ENCODE data around the gene SERPINI1.

SERPINI1 gene

DNA sequence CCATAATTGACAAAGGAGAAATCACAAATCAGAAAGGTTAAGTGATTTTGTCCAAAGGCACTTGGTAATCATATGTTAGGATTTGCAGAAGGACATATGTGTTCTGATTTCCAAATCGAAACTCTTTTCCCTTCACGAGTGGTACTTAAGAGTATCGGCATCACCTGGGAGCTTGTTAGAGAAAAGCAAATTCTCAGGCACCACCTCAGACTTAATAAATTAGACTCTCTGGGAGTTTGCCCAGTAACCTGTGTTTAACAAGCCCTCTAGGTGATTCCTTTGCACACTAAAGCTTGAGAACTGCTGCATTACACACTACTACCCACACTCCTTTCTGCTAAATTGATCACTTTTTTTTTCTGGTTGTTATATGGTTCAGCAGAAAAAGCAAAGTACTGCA, 116.2 kb downstream of the SERPINI1 start:
- DNase-seq (no peak), ATAC-seq (no peak)

DNA sequence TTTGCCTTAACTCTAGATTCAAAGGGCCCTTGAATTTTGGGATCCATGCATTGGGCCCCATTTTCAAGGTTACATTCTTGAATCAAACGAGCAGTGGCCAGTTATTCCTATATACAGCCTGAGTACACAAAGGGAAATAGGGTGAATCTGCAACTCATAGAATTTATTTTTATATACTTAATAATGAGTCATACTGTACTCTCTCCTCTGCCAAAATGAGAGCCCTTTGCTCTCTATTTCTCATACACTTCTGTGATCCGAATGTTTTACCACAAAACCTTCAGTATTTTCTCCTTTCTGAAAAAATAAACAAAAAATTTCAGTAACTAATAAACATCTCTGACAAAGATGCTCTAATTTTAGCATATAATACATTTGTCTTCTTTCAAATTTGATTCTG, 116.7 kb downstream of the SERPINI1 start:
- DNase-seq (no peak), ATAC-seq (no peak)

DNA sequence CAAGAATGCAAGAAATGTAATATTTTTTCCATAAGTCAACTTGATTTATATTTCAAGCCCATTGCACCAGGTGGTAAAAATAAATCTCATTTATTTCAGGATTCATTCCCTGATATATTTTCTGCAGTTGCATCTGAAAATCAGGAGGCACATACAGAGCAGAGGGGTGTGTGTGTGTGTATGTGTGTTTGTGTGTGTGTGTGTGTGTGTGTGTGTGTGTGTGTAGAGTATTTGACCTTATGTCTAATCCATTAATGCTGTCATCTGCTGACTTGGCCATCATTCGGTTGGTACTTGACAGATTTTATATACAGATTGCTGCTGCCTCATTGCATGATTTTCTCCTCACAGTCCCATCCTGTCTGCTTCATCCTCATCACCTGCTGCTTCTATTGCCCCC, 118.5 kb downstream of the SERPINI1 start:
- no peak for ATAC-seq

DNA sequence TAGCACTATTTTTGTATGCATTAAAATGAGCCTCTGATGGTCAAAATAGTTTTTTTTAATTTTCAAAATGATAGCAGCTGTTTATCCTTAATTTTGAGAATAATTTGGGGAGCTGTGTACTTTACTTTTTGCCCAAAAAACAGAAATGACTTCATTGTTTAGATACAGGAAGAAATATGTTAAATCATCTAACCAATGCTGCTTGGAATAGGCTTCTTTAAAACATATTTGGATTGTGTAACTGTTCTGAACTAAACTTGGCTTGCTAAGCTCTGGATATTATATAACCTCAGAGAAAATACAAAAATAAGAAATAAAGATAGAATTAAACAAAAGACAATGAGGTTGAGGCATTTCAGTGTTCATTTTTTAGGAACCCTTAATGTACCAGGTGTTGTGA, 119.3 kb downstream of the SERPINI1 start:
- DNase-seq (no peak), ATAC-seq (no peak)

More for the DNA sequence above, 118.5 kb downstream of the SERPINI1 start:
- no peak for DNase-seq

DNA sequence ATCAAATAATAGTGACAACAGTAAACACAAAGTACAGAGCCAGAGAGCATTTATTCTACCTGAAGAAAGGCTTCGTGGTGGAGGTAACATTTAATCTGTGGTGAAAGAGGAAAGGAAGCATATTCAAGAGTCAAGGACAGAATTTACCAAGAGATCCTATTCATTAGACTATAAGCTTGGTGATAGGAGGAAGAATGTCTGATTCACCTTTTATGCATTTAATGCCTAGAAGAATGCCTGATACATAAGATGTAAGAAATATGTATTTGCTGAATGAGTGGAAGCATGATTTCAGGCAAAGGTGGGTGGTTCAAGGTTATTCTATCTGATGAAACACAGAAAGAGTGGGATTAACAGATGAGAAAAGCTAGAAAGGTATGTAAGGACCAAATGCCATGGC, 119.8 kb downstream of the SERPINI1 start:
- DNase-seq (no peak), ATAC-seq (no peak)

DNA sequence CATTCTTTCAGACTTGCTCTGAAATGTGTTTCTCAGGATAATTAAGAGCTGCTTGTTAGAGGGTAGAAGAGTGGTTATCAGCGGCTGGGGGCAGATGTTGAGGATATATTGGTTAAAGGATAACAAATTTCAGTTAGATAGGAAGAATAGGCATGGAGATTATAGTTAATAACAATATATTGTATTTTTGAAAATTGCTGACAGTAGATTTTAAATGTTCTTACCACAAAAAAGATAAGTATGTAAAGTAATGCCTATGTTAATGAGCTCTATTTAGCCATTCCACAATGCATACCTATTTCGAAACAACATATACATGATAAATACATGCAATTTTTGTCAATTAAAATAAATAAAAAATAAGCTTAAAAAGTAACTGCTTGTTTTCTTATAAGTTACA, 123.3 kb downstream of the SERPINI1 start:
- DNase-seq (no peak), ATAC-seq (no peak)

DNA sequence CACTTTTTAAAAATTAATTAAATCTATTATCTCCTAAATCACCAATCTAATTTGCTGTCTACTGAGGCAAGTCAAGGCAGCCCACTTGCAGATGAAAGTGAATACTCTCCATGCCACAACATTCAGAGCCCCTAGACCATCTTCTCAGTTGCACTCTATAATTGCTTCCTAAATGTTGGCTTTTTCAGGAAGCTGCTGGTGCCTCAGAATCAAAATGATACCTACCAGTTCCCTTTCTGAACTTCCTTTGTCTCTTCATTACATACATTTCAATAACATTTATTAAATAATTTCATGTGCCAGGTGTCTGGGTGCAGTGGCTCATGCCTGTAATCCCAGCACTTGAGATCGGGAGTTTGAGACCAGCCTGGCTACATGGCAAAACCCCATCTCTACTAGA, 124.1 kb downstream of the SERPINI1 start:
- ATAC-seq (no peak), DNase-seq (no peak)

DNA sequence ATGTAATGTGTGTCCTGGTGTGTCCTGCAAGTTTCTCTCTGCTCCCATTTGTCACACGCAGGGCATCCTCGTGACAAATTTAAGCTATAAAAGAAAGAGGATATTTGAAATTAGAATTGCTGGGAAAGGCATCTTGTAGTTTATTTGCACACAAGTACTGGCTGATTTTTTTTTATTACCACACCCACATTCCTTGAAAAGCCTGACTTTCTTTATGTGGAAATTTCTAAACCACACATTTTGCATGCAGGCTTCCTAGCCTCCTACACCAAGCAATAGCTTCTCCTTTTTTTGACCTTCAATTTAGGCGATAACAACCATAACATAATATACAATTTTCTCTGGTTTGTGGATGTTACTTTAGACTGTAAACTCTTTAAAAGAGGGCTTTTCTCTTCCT, 126.1 kb downstream of the SERPINI1 start:
- ATAC-seq = no peak
- no peak for DNase-seq

DNA sequence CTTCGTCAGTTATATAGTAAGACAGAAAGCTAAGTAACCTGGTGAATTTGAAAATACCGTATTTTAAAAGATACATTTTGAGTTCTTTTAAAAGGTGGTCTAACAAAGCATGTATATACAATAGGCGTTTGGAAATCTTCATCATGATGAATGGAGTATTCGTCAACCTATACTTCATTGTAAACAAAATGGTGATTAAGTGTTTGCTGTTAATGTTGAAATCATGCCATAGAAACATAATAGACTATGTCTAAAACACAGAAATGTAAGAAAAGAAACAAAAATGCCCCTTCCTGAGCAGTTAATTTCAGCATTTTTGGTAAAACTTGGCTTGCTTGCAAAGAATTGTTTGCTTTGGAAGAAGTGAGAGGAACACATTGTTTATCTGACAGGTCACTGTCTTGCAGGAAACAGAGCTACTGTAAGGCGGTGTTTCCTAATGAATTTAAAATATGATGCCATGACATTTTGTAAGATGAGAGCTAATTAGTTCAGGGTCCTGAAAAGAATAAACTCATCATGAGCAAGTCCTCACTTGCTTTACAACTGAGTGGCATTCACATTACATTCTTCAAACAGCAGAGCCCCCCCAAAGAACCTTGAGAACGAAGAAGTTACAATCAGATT, 126.7 kb downstream of the SERPINI1 start:
- ATAC-seq (no peak), DNase-seq (no peak)

DNA sequence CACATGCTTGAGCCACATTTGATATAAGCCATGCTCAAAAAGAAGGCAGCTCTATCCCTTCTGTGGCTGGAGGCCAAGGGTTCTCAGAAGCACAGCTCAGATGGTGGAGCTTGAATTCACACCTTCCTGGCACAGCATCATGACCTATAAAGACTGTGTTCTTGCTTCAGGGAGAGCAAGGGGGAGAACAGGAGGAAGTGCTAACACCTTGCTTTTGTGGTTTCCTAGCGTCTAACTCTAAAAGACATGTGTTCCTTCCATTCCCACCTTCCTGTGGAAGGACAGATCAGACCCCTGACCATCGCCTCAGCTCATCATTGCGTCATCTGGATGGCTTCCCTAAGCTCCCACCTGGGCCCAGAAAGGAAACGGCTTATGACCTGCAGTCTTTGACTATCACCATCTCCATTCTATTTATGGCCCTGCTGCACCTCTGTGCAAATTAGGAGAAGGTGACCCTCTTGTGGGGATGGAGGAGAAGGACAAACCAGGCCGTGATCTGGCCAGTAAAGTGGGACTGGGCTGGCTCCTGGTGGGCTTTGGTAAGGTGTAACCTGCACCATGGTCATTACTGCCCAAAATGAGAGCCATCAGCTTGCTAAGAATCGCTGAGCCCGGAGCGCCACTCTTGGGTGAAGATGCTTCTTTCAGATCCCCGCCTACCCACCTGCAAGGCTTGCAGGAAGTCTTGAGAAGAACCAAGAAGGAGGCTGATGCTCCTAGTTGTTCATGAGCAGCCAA, 128.5 kb downstream of the SERPINI1 start:
- ATAC-seq = no peak
- no peak for DNase-seq

DNA sequence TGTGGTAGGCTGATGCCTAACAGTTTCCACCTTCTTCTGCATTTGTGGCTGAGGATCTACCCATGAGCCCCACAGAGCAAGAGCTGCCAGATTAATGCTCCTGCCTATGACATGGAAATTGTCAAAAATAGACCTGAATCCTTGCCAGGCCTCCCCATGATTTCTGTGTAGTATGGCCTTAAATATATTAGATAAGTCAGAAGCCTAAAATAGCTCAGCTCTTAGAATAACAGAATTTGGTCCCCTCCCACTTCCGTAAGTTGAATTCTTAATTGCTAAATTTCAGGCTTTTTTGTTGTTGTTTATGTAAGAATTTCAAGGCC, 129.0 kb downstream of the SERPINI1 start:
- DNase-seq = no peak
- ATAC-seq = no peak

DNA sequence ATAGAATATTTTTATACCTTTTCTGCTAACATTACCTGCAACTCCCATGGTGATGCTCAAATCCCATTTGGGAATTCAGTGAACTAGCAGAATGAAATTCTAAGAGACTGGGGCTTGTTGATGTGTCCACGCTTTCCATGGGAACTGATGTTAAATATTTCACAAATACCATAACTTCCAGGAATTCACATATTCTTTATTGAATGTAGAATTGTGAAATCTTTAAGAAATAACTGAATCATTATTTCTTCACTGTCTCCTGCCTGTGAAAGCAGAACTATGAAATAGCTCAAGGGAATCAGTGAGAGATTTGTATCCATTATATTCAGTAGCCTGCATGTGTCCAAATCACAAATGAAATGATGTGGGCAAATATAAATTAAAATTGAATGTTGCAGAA, 130.8 kb downstream of the SERPINI1 start:
- ATAC-seq = no peak
- no peak for DNase-seq

DNA sequence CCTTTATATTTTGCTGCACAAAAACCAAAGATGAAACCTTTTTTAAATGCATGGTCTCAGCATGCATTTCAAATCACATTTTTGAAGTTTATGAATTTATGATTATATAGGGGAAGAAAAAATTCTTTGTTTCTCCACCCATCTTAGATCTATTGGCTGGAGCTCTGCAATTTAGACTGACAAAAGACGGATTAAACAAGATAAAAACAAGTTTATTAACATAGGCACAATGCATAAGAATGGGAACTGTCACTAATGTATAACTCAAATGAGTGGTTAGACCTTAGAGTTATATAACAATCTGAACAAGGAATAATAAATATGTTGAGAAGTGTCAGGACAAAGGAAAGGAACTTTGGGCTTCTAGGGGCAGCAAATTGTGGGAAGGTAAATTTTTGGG, 132.5 kb downstream of the SERPINI1 start:
- ATAC-seq (no peak), DNase-seq (no peak)

DNA sequence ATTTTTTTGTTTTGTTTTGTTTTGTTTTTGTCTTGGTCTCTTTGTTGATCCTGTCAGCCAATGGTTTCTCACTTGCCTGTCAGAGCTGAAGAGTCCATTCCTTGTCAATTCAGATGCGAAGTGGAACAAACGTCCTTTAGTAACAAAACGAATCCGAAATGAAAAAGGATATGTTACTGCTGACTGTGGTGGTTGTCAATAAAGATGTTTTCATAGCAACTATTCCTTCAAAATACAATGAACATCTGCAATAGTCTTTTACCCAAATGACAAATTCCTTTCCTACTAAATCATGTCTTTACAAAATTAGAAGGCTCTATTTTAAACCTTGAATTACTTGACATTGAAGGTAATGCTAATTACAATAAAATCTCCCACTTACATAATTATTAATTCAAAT, 134.7 kb downstream of the SERPINI1 start:
- DNase-seq (no peak), ATAC-seq (no peak)

DNA sequence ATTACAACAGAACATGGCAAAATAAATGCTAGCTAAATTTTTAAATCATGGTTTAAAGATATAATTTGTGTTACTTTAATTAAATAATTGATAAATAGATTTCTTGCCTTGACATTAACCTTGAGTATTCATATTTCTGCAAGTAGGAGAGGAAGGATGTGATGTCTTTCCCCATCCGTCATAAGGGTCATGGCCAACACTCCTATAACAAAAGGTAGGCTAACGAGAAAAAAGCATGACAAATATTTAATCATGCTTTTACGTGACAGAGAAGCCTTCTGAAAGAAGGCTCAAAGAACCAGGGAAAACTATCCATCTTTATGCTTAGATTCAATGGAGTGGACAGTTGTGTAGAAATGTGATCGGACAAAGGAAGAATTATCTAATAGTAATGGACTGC, 135.2 kb downstream of the SERPINI1 start:
- no peak for ATAC-seq

DNA sequence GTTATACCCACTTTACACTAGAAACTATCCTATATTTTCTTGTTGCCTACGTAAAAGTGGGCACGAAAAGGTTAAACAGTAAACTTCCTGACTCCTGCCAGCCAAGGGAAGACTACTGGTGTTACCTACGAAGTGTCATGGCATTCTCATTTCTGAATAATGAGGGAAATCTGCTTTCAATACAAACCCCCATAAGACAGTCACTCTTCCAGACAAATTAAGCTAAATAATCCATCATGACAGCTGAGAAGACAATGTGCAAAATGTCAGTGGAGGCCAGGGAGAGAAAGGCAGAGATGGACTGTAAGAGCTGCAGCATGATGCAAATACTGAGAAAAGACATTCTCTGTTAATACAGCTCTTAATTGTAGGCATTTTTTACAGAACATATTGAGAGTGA, 136.5 kb downstream of the SERPINI1 start:
- DNase-seq (no peak), ATAC-seq (no peak)

More for the DNA sequence above, 135.2 kb downstream of the SERPINI1 start:
- no peak for DNase-seq

DNA sequence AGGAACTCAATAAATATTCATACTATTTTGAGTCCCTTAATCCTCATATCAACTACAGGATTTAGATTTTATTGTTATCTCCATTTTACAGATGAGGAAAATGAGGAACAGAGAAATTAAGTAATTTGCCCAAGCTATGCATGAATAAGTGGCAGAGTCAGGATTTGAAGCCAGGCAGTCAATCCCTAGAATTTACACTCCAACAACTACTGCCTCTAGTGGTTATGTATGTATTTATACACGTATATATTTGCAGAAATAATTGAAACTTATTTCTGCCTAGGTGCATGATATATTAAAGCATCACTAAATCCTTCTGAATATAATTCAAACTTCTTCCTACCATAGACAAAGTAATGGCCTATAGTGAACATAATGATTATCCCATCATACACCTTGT, 137.4 kb downstream of the SERPINI1 start:
- no peak for ATAC-seq
- DNase-seq = no peak

DNA sequence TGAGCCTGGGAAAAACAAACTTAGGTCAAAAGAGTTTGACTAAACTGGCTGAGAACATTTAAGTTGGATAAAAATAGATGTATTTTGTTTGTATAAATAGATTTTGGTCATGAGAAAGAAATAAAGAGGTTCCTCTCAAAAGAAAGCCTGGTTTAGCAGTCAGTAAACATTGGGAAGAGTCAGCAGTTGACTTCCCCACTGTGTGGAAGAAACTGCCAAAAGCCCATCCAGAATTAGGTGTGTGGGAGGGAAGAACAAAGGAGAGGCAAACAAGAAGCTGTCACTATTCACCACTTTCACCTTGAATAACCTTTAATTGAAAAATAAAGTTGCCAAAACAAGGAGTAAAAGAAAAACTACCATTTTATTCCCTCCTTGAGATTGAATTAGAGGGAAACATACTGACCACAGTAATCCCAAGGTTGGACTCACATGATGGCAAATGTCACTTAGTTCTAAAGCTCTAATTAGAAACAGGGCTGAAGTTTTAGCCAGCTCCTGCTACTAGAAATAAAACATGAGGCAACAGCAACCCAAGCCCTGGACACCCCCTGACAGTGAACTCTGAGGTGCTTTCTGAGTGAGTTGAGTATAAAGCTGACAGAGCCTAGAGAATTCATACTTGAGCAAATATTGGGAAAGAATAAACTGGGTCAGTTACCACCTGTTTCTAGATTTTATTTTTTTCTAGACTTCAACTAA, 139.3 kb downstream of the SERPINI1 start:
- ATAC-seq (no peak), DNase-seq (no peak)
